Measurements from ENCODE around the gene C1orf122. TPM values are rescaled to one million over a fixed set of nuclear protein-coding genes. Genes with fewer than 3 reads are reported as not detected.

Gene C1orf122
- total and polyA plus RNA-seq, 10 of the 15 experiments (the other 5 are each of a cell fraction or from before 2014, with no cell fraction given) = 1.6 to 35.8 (median 14.8) TPM

DNA sequence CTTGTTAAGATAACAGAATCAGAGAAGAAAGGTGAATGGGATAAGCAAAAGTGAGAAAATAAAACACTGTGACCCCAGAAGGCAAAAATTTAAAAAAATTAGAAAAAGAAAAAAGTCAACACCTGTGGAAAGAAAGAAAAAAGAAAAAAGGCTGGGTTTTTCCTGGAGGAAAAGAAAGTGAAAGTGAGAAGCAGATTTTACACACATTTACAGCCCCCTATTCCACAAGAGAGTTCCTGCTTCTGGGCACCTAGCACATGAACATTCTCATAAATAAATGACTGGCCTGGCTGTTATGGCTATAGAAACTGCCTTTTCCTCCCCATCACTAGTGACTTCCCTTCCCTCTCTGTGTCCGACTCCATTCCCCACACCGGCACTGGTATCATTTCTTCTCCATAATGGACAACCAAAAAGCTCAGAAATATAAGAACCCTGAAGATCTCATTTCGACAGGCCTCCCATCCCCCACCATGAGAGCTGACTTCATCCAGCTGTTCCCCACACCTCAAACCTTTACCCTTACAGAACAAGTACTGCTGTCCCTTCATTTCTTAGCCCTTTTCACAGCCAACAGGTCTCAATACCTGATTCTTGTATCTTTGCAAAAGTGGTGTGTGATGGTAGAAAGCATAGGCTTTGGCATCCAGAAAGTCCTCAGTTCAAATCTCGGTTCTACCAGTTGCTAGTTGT lies 39.2 kb downstream of the C1orf122 start (continued):
- no peak for TF ChIP-seq NR2C1 (IDR thresholded peaks at IDR 0.05)

DNA sequence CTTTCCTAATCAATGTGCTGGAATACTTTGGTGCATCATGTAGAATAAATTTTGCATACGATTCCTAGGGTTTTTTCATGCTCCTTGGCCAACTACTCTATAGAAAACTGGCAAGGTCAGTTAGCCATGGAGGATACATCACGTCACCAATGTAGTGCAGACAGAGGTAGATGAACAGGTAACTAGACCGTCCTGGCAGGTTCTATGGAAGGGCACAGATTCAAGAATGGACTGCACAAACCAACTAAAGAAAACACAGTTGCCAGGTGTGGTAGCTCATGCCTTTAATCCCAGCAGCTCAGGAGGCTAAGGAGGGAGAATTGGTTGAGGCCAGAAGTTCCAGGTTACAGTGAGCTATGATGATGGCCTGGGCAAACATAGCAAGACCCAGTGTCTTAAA lies 41.9 kb downstream of the C1orf122 start:
- Histone ChIP-seq H3K27ac (ENCODE audit: control insufficient read depth, insufficient read depth) (no peak overlapping the region), H3K4me3 (no peak overlapping the region), H3K79me2 (ENCODE audit: control insufficient read depth, insufficient read depth, low read length) (peaks cover 59% of the 10 kb centered on the region), H3K27me3 (replicated peaks in 1 of 2; ENCODE audit: control insufficient read depth in 2 of 2, insufficient read depth in 2 of 2, low read length in 1 of 2) (no peaks in the 10 kb centered on the region), H3K4me2 (ENCODE audit: control insufficient read depth, insufficient read depth) (no peak overlapping the region), H4K20me1 (ENCODE audit: control insufficient read depth, insufficient read depth) (no peaks in the 10 kb centered on the region), H2AFZ (ENCODE audit: control insufficient read depth, low read depth, low read length) (no peak overlapping the region), H3K9me3 (replicated peaks; ENCODE audit: control insufficient read depth, insufficient read depth, low read length) (no peaks in the 10 kb centered on the region), H3K9ac (ENCODE audit: control insufficient read depth, insufficient read depth, low read length) (no peak overlapping the region), H3K36me3 (ENCODE audit: control insufficient read depth in 2 of 2, insufficient read depth in 2 of 2, low read length in 1 of 2) (peaks cover 0 to 8% of the 10 kb centered on the region in 2 experiments; a peak in 3 of 4 replicates), H3K4me1 (ENCODE audit: control insufficient read depth, insufficient read depth, low read length) (peaks cover 10% of the 10 kb centered on the region)
- ATAC-seq (no peak), DNase-seq (ENCODE audit: low read depth, low spot score) (no peak), FAIRE-seq (no peak)
- in situ Hi-C loops (cut with MboI) = no loop called here
- intact Hi-C loops (cut with micrococcal nuclease; ENCODE audit: unreplicated experiment) = no loop called here
- ChIA-PET RAD21 (ENCODE audit: unreplicated experiment) (interaction anchor here (2.3 kb wide), 1 partner anchor 10 kb away, joined by 12 read pairs; the partner anchor contains the start of gene MTF1), POLR2A (interaction anchor here (0.7 kb wide), 1 partner anchor 43 kb away, joined by 4 read pairs; no protein-coding TSS in a partner anchor), SMC1A (ENCODE audit: uncharacterized antibody, unreplicated experiment) (interaction anchor here (0.7 to 1.6 kb wide), 2 partner anchors 10 to 141 kb away, joined by 3 to 4 read pairs; partner anchors contain the start of gene MTF1), CTCF (interaction anchor here (0.7 to 2.9 kb wide), 2 partner anchors 11 to 12 kb away, joined by 3 to 18 read pairs; partner anchors contain the start of gene MTF1)
- 97% methylated on average over 3 of the region's 3 CpGs for WGBS (ENCODE audit: insufficient coverage, insufficient replicate concordance, low lambda C conversion rate, missing lambda C conversion rate)
- BruUV-seq (replicated peaks) = no TSS peak
- TF ChIP-seq ZNF24 (IDR thresholded peaks at IDR 0.05) (no peak), MTA2 (IDR thresholded peaks at IDR 0.05; ENCODE audit: low read depth) (no peak), BMI1 (IDR thresholded peaks at IDR 0.05; ENCODE audit: borderline replicate concordance) (no peak), CREM (IDR thresholded peaks at IDR 0.05; ENCODE audit: low read depth) (no peak), KDM1A (IDR thresholded peaks at IDR 0.05; ENCODE audit: borderline replicate concordance) (no peak), SMC3 (IDR thresholded peaks at IDR 0.05; ENCODE audit: borderline replicate concordance, low read length) (no peak), NFYA (IDR thresholded peaks at IDR 0.05; ENCODE audit: borderline replicate concordance, low read depth, low read length) (no peak), ZBED1 (IDR thresholded peaks at IDR 0.05; ENCODE audit: borderline replicate concordance) (no peak), NRF1 (conservative IDR thresholded peaks at IDR 0.05; ENCODE audit: low read depth, low read length) (no peak)
- TF ChIP-seq, protein P1, sequence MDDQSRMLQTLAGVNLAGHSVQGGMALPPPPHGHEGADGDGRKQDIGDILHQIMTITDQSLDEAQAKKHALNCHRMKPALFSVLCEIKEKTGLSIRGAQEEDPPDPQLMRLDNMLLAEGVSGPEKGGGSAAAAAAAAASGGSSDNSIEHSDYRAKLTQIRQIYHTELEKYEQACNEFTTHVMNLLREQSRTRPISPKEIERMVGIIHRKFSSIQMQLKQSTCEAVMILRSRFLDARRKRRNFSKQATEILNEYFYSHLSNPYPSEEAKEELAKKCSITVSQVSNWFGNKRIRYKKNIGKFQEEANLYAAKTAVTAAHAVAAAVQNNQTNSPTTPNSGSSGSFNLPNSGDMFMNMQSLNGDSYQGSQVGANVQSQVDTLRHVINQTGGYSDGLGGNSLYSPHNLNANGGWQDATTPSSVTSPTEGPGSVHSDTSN (IDR thresholded peaks at IDR 0.05; ENCODE audit: insufficient replicate concordance, low read depth, low read length) = no peak
- TF ChIP-seq, protein P2, sequence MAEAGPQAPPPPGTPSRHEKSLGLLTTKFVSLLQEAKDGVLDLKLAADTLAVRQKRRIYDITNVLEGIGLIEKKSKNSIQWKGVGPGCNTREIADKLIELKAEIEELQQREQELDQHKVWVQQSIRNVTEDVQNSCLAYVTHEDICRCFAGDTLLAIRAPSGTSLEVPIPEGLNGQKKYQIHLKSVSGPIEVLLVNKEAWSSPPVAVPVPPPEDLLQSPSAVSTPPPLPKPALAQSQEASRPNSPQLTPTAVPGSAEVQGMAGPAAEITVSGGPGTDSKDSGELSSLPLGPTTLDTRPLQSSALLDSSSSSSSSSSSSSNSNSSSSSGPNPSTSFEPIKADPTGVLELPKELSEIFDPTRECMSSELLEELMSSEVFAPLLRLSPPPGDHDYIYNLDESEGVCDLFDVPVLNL (IDR thresholded peaks at IDR 0.05; ENCODE audit: low read depth, low read length) = no peak
- TF ChIP-seq, protein P3, sequence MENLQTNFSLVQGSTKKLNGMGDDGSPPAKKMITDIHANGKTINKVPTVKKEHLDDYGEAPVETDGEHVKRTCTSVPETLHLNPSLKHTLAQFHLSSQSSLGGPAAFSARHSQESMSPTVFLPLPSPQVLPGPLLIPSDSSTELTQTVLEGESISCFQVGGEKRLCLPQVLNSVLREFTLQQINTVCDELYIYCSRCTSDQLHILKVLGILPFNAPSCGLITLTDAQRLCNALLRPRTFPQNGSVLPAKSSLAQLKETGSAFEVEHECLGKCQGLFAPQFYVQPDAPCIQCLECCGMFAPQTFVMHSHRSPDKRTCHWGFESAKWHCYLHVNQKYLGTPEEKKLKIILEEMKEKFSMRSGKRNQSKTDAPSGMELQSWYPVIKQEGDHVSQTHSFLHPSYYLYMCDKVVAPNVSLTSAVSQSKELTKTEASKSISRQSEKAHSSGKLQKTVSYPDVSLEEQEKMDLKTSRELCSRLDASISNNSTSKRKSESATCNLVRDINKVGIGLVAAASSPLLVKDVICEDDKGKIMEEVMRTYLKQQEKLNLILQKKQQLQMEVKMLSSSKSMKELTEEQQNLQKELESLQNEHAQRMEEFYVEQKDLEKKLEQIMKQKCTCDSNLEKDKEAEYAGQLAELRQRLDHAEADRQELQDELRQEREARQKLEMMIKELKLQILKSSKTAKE (IDR thresholded peaks at IDR 0.05; ENCODE audit: low read depth, poor library complexity, severe bottlenecking) = no peak
- TF ChIP-seq, protein P4, sequence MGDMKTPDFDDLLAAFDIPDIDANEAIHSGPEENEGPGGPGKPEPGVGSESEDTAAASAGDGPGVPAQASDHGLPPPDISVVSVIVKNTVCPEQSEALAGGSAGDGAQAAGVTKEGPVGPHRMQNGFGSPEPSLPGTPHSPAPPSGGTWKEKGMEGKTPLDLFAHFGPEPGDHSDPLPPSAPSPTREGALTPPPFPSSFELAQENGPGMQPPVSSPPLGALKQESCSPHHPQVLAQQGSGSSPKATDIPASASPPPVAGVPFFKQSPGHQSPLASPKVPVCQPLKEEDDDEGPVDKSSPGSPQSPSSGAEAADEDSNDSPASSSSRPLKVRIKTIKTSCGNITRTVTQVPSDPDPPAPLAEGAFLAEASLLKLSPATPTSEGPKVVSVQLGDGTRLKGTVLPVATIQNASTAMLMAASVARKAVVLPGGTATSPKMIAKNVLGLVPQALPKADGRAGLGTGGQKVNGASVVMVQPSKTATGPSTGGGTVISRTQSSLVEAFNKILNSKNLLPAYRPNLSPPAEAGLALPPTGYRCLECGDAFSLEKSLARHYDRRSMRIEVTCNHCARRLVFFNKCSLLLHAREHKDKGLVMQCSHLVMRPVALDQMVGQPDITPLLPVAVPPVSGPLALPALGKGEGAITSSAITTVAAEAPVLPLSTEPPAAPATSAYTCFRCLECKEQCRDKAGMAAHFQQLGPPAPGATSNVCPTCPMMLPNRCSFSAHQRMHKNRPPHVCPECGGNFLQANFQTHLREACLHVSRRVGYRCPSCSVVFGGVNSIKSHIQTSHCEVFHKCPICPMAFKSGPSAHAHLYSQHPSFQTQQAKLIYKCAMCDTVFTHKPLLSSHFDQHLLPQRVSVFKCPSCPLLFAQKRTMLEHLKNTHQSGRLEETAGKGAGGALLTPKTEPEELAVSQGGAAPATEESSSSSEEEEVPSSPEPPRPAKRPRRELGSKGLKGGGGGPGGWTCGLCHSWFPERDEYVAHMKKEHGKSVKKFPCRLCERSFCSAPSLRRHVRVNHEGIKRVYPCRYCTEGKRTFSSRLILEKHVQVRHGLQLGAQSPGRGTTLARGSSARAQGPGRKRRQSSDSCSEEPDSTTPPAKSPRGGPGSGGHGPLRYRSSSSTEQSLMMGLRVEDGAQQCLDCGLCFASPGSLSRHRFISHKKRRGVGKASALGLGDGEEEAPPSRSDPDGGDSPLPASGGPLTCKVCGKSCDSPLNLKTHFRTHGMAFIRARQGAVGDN (IDR thresholded peaks at IDR 0.05) = no peak
